Gastroesophageal sphincter (tissue), 4 donors: ENCODE results near the gene GSK3A. TPM values are rescaled to one million over a fixed set of nuclear protein-coding genes. Genes with fewer than 3 reads are reported as not detected.
"Not testable (repeated sequence)": the region's sequence is repeated elsewhere in the genome, so short reads cannot be mapped to it uniquely, and the experiment has no call there.

Source experiments
- ATAC-seq: fragments of 150-250 bp; one replicate; pipeline ENCODE4 v1.9.1; 2016; ENCODE audit warnings: mild to moderate bottlenecking, moderate library complexity
- H3K27ac ChIP-seq, 4 donors: fragments of 200-600 bp; sonication (generic) in 3 of 4; 1 replicate in 3 of 4; 2 replicates in 1 of 4; pipeline ENCODE4 v1.5.1; 2016 to 2019
- H3K27me3 ChIP-seq: fragments of 200-600 bp; sonication (generic); one replicate; pipeline ENCODE4 v1.5.1; 2019
- H3K36me3 ChIP-seq, 2 donors: fragments of 200-600 bp; sonication (generic); one replicate each; pipeline ENCODE4 v1.5.1; 2019; ENCODE audit warnings: control low read depth in 1 of 2
- H3K4me1 ChIP-seq, 3 donors: fragments of 200-600 bp; sonication (generic); 1 replicate in 2 of 3; 2 replicates in 1 of 3; pipeline ENCODE4 v1.5.1; 2016 to 2019; ENCODE audit warnings: control low read depth in 2 of 3
- H3K4me3 ChIP-seq, 2 donors: fragments of 200-600 bp; sonication (generic); one replicate each; pipeline ENCODE4 v1.5.1; 2019; ENCODE audit warnings: mild to moderate bottlenecking in 1 of 2, moderate library complexity in 1 of 2
- H3K9me3 ChIP-seq, 3 donors: fragments of 200-600 bp; sonication (generic); one replicate each; pipeline ENCODE4 v1.5.1; 2017 to 2019; ENCODE audit warnings: control low read depth in 2 of 3
- EP300 ChIP-seq: sonication (generic); formaldehyde crosslinking; IDR thresholded peaks from one replicate; pipeline ENCODE4 v1.6.1; 2017; ENCODE audit warnings: antibody characterized with exemption, mild to moderate bottlenecking
- POLR2A ChIP-seq, 2 donors: fragments of 450-650 bp; IDR thresholded peaks; one replicate each; pipeline ENCODE4 v1.6.1; 2017; ENCODE audit warnings: antibody characterized with exemption in 2 of 2, mild to moderate bottlenecking in 2 of 2, moderate library complexity in 1 of 2
- POLR2AphosphoS5 ChIP-seq: sonication (generic); formaldehyde crosslinking; IDR thresholded peaks from one replicate; pipeline ENCODE4 v1.6.1; 2017; ENCODE audit warnings: antibody characterized with exemption
- WGBS, 2 donors: methylation state at CpG; one replicate each; pipeline ENCODE4 v1.1.5; 2018; ENCODE audit warnings: low coverage in 1 of 2; 5-methylcytosine and 5-hydroxymethylcytosine counted together
- total RNA-seq, 4 donors: library from RNA; depleted of rRNA; stranded (reverse); fragments of >200 nt; gene quantifications; one replicate each; pipeline ENCODE4 v1.1.0, GENCODE V29; 2016
- TF ChIP-seq, protein P1 (sequence below), 4 experiments: fragments of 200-600 bp in 2 of 4; fragments of 450-650 bp in 2 of 4; sonication (generic) in 1 of 4; IDR thresholded peaks; one replicate each; pipeline ENCODE4 v1.5.1; 2017 to 2019; ENCODE audit warnings: antibody characterized with exemption in 4 of 4, mild to moderate bottlenecking in 2 of 4, moderate library complexity in 2 of 4

GSK3A gene
- total RNA-seq, 4 donors from 2014 or later = 30.8 to 51.0 (median 35.1) TPM

- Histone ChIP-seq H3K27ac (no peak overlapping the region), H3K9me3 (no peaks in the 10 kb centered on the region), H3K4me3 (no peak overlapping the region), H3K4me1 (peaks cover 0 to 6% (median 0%) of the 10 kb centered on the region in 3 donors), H3K36me3 (no peaks in the 10 kb centered on the region), H3K27me3 (no peaks in the 10 kb centered on the region)
- 87% methylated on average over 3 of the region's 3 CpGs; no CpG with 5 or more reads in 1 of the 2 donors for WGBS, 2 donors
- no peak for ATAC-seq
- TF ChIP-seq POLR2A (IDR thresholded peaks at IDR 0.05) (no peak), EP300 (no peak), POLR2AphosphoS5 (no peak)
- TF ChIP-seq, protein P1, sequence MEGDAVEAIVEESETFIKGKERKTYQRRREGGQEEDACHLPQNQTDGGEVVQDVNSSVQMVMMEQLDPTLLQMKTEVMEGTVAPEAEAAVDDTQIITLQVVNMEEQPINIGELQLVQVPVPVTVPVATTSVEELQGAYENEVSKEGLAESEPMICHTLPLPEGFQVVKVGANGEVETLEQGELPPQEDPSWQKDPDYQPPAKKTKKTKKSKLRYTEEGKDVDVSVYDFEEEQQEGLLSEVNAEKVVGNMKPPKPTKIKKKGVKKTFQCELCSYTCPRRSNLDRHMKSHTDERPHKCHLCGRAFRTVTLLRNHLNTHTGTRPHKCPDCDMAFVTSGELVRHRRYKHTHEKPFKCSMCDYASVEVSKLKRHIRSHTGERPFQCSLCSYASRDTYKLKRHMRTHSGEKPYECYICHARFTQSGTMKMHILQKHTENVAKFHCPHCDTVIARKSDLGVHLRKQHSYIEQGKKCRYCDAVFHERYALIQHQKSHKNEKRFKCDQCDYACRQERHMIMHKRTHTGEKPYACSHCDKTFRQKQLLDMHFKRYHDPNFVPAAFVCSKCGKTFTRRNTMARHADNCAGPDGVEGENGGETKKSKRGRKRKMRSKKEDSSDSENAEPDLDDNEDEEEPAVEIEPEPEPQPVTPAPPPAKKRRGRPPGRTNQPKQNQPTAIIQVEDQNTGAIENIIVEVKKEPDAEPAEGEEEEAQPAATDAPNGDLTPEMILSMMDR (IDR thresholded peaks at IDR 0.05) = no peak
These were observed 19.4 kb upstream of the GSK3A start for GRCh38 chr19:42261763-42262162.

DNA sequence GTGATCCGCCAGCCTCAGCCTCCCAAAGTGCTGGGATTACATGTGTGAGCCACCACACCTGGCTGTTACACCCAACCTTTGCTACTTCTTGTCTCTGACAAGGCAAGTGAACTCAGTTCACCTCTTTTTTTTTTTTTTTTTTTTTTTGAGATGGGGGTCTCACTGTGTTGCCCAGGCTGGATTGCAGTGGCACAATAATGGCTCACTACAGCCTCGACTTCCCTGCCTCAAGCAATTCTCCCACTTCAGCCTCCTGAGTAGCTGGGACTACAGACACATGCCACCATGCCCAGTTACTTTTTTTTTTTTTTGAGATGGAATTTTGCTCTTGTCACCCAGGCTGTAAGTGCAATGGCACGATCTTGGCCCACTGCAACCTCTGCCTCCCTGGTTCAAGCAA, 15.4 kb upstream of the GSK3A start:
- H3K36me3 ChIP-seq, H3K4me3 ChIP-seq, ATAC-seq, H3K27ac ChIP-seq, H3K9me3 ChIP-seq, H3K27me3 ChIP-seq: not testable (repeated sequence)
- H3K4me1 ChIP-seq = peaks cover 0 to 28% (median 6%) of the 10 kb centered on the region in 3 donors
- 86 to 100% methylated on average over 1 to 3 of the region's 3 CpGs for WGBS, 2 donors

DNA sequence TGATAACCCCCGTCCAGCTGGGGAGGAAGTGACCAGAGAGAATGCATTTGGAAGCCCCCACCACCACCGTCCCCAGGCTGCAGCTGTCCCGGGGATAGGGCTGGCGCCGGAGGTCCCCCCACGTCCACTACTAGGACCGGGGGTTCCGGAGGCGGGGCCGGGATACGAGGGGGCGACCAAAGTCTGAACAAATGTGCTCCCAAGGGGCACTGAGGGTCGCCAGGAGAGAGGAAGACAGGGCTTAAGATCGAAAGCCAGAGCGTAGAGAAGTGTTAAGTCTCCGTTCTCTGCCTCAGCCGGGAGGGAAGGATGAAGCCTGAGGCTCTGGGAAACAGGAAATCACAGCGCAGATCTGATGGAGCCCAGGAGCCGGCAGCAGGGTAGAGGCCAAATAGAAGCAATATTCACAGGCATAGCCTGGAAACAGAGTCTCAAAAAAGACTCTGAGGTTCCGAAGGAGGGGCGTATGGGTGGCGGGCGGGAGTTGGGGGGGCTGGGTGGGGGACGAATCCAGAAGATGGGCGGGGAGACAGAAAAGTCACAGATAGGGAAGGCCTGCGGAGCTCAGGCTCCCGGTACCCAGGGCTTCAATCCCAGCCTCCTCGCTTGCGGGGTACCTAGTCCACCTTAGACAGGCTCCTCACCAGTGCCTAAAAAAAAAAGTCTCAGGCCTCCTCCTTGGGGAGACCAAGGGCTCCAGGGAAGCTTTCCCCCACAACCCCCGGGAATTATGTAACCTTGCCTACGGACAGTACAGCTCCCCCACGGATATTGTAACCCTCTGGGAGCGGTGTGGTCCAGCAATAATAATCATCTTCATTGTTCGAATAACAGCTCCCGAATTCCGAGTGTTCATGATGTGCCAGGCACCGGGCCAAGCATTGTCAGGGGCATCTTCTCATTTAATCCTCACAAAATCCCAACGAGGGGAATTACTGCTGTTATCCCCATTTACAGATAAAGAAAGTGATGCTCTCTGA, 13.7 kb upstream of the GSK3A start:
- peak; percentile 3 for ATAC-seq
- TF ChIP-seq POLR2A (IDR thresholded peaks at IDR 0.05) = peak in 1 of 2 donors; percentile 10
- TF ChIP-seq, protein P1 (IDR thresholded peaks at IDR 0.05) = no peak
- WGBS, 2 donors = 1 to 2% methylated on average over 9 to 18 of the region's 38 CpGs
- H3K36me3 ChIP-seq = no peaks in the 10 kb centered on the region
- H3K9me3 ChIP-seq = no peaks in the 10 kb centered on the region
- H3K27ac ChIP-seq = peak overlapping the region; percentile 95 to 98 (median 98)
- H3K27me3 ChIP-seq = no peaks in the 10 kb centered on the region
- peaks cover 0 to 45% (median 24%) of the 10 kb centered on the region in 3 donors for H3K4me1 ChIP-seq
- H3K4me3 ChIP-seq = peak overlapping the region; percentile 72 to 87

DNA sequence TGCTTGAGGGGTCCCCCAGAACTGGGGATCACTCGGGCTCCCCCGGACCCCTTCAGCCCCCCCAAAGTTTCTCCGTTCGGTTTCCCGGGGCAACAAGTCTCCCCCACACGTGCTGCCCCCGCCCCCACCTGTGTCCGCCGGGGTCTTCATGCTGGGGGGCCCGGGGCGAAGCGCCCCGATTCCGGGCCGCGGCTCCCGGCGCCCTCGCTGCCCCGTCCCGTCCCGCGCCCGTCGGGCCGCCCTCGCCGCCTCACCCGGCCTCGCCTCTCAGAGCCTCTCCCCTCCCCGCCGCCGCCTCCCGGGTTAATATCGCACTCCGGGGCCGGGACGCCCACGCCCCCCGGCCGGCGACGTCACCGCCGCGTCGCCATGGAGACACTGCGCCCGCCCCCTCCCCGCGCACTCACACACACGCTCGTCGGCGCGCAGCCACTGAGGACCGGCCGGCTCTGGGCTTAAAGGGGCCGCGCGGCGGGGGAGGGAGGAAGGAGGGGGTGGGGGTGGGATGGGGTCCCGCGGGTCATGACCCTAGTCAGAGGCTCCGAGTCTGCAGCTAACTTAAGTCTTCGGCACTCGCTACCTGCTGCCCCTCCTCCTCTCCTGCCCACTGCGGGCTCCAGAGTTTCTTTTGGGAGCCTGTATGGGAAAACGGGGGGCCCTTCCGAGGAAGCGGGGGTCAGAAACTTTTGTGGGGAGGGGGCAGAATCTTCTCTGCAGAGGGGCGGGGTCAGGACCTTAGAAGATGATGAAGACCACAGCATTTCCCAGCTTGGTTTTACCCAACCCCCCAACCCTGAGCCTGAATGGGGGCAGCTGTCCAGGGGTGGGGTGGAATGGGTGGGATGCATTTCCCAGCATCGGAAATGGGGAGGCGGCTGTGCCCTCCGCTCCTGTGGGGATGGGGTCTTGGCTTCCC, 12.7 kb upstream of the GSK3A start, which contains the start of gene ERF:
TSS of gene ERF (minus strand) at position 279 of the 916 bp plus-strand sequence. CDS start at position 150, 129 bp downstream.
- Histone ChIP-seq H3K27ac (peak within 1 kb of the TSS; percentile 95 to 98 (median 98)), H3K27me3 (no peaks in the 10 kb centered on the region), H3K4me3 (peak within 1 kb of the TSS; percentile 72 to 87), H3K4me1 (peaks cover 0 to 55% (median 34%) of the 10 kb centered on the region in 3 donors), H3K9me3 (no peaks in the 10 kb centered on the region), H3K36me3 (no peaks in the 10 kb centered on the region)
- no peak for TF ChIP-seq EP300
- TF ChIP-seq POLR2AphosphoS5 = peak; percentile 98
- peak; percentile 98 for TF ChIP-seq POLR2A (IDR thresholded peaks at IDR 0.05)
- TF ChIP-seq, protein P1 (IDR thresholded peaks at IDR 0.05) = peak in 2 of 4 experiments; percentile 22 to 31
- peak; percentile 84 for ATAC-seq
- WGBS, 2 donors = 0% methylated on average over 3 of the region's 75 CpGs; no CpG with 5 or more reads in 1 of the 2 donors
